Activated T-helper 1 cell treated with anti-CD3 and anti-CD28 coated beads, Interleukin-12 subunit alpha, Interleukin-12 subunit beta, Interleukin-2, Interleukin-4 antibody, amounts not matched to agents 30 ng/mL and 10 ng/mL and 1 ng/mL, durations not matched to agents 14 hours and 24 hours and 36 hours (primary cell): Measurements from ENCODE around the gene KRTAP19-8. TPM values are rescaled to one million over a fixed set of nuclear protein-coding genes. Genes with fewer than 3 reads are reported as not detected.

Source experiments
- DNase-seq: peaks from one replicate; pipeline ENCODE4 v3.0.0; 2021; ENCODE audit warnings: low spot score
- H3K27ac Mint-ChIP-seq: one replicate; pipeline ENCODE4 v1.8.0; 2021; ENCODE audit warnings: mild to moderate bottlenecking, mixed read lengths
- H3K27me3 Mint-ChIP-seq: one replicate; pipeline ENCODE4 v1.8.0; 2022; ENCODE audit warnings: mild to moderate bottlenecking, moderate library complexity, mixed read lengths; ENCODE audit not compliant: insufficient read depth
- H3K36me3 Mint-ChIP-seq: one replicate; pipeline ENCODE4 v1.8.0; 2021; ENCODE audit warnings: low read depth, mixed read lengths
- H3K4me1 Mint-ChIP-seq: one replicate; pipeline ENCODE4 v1.8.0; 2021; ENCODE audit warnings: low read depth, mixed read lengths
- H3K4me3 Mint-ChIP-seq: one replicate; pipeline ENCODE4 v1.8.0; 2021; ENCODE audit warnings: mild to moderate bottlenecking, moderate library complexity, mixed read lengths
- H3K9me3 Mint-ChIP-seq: one replicate; pipeline ENCODE4 v1.8.0; 2021; ENCODE audit warnings: mixed read lengths
- intact Hi-C: fragments of 100-400 bp; cut with micrococcal nuclease; formaldehyde crosslinking; loops from one replicate; pipeline ENCODE4 v1.15.1; 2024
- total RNA-seq: library from RNA; stranded (reverse); gene quantifications from 2 replicates; pipeline ENCODE4 v1.2.3, GENCODE V29; 2022

The KRTAP19-8 gene
- total RNA-seq, 1 donor from 2014 or later, result not detected

DNA sequence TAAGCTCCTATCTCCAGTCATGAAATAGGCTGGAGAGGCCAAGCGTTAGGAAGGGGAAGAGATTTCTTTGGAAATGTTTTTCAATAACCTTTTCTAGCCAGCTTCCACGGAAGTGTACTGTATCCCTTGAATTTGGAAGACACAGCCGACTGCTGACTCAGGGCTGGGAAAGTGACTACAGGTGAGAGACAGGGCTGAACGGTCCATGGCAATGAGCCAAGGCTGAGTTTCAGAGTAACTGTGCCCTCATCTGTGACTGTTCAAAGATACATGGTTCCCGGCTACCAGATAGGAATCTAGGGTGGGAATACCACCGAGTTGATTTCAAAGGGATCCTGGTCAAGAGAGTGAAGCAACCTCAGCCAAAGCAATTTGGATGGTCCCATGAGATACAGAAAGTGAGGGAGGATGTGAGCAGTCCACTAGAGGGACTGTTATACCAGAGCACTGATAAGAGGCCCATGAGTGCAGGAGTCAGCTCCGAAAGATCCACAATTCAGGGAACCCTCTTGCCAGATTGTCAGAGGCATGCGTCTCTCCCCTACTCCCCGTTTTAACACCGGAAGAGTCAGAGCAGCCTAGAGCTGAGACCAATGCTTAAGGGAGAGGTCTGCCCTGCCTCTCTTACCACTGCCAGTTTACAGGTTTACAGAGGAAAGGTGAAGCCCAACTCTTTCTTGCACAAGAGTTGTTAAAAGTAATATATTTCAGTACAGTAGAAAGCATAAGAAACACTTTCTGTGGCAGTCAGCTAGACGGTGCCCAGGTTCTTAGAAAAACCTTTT, 3.2 kb upstream of the KRTAP19-8 start:
- peaks cover 11% of the 10 kb centered on the region for H3K27me3 Mint-ChIP-seq
- H3K27ac Mint-ChIP-seq, result no peak overlapping the region
- intact Hi-C loops, result no loop called here

DNA sequence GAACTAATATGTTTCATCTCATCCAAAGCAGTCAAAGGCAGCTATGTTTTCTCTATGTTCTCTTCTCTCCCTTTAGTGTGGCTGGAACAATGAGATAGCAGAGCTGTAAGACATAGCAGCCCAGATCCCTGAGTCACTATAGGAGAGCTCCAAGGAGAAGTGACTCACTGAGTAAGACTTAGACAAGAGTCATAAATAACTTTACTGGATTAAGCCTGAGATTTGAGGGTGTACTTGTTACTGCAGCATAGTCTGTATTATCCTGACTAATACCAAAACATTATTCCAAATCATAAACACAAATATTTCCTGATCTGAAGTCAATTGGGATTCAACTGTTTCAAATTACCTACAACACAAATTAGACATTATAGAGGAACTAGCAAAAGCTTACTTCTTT, 3.9 kb downstream of the KRTAP19-8 start:
- intact Hi-C loops, result no loop called here
- Mint-ChIP-seq H3K36me3 (no peaks in the 10 kb centered on the region), H3K4me3 (no peak overlapping the region), H3K9me3 (no peaks in the 10 kb centered on the region), H3K27me3 (peaks cover 15% of the 10 kb centered on the region), H3K4me1 (no peaks in the 10 kb centered on the region), H3K27ac (no peak overlapping the region)
- no peak for DNase-seq

More for the DNA sequence above, 3.2 kb upstream of the KRTAP19-8 start:
- H3K9me3 Mint-ChIP-seq, result no peaks in the 10 kb centered on the region
- H3K4me1 Mint-ChIP-seq, result no peaks in the 10 kb centered on the region
- H3K36me3 Mint-ChIP-seq, result no peaks in the 10 kb centered on the region
- H3K4me3 Mint-ChIP-seq, result no peak overlapping the region
- DNase-seq, result no peak

DNA sequence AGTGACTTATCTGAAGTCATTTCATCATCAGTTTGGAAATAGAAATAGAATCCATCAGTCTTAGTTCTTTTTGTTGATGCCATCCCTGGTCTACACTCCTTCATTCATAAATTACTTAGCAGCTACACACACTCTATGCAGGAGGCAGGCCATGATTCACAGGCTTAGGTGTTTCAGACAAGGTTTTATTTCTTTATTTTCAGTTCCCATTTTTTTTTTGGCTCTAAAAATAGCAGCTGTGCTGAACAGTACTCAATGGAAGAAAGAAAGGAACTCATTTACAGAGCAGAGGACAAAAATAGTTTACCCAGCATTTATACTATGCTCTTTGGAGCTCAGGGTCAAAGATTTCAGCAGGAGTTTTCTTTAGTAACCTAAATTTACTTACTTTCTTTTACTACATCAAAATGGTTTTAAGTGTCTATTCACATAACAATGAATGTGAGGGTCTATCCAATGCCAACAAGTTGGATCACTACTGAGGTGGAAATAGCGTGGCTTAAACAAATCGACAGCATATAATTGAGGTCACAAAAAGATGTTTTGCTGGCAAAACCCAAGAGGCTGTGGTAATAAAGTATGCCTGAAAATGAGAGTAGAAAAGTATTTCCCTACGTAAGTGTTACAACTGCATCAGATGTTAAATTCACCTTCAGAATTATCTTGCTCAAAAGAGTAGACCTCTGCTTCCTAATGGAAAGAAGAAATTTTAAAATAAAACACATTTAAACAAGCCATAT, 7.7 kb downstream of the KRTAP19-8 start:
- Mint-ChIP-seq H3K4me1 (no peaks in the 10 kb centered on the region), H3K27me3 (peaks cover 7% of the 10 kb centered on the region), H3K9me3 (no peaks in the 10 kb centered on the region), H3K36me3 (no peaks in the 10 kb centered on the region), H3K27ac (no peak overlapping the region), H3K4me3 (no peak overlapping the region)
- intact Hi-C loops, result no loop called here
- no peak for DNase-seq

DNA sequence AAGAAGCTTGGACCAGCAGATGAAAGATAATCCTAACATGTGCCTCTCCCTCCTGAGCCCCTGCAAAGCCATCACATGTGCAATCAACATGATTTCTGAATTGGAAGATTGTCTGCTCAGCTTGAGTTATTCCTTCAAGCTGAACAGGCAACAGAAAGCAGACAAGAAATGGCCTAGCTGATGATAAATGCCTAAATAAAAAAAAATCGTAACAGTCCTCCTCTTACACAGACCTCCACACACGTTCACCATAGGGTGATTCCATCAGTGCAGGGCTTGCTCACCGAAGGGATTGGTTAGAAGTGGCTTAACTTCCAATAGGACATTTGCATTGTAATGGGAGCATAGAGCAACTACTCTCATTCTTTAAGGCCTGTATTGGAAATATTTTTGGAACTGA, 14.6 kb downstream of the KRTAP19-8 start:
- no peaks in the 10 kb centered on the region for H3K9me3 Mint-ChIP-seq
- H3K27ac Mint-ChIP-seq, result no peak overlapping the region
- intact Hi-C loops, result no loop called here
- no peak for DNase-seq
- H3K27me3 Mint-ChIP-seq, result peaks cover 24% of the 10 kb centered on the region
- H3K36me3 Mint-ChIP-seq, result no peaks in the 10 kb centered on the region
- H3K4me3 Mint-ChIP-seq, result no peak overlapping the region
- H3K4me1 Mint-ChIP-seq, result no peaks in the 10 kb centered on the region

DNA sequence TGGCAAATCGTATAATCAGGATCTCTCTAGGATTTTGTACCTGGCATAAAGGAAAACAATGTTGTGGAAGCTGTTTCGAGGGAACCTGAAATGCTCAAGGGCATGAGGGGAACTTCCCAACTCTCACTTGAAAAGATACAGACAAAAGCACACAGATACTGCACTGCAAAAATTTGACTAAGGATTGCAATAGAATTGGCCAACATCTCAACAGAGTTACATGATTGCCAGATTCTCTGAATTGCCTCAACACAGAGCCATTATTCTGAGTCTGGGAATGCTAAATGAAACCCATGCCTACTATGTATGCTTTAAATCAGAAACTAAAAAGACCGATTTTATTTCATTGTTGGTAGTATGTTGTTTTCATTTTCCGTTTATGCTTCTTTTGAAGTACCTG, 16.0 kb downstream of the KRTAP19-8 start:
- no peak overlapping the region for H3K4me3 Mint-ChIP-seq
- no peaks in the 10 kb centered on the region for H3K4me1 Mint-ChIP-seq
- intact Hi-C loops, result no loop called here
- DNase-seq, result no peak
- peaks cover 24% of the 10 kb centered on the region for H3K27me3 Mint-ChIP-seq
- no peak overlapping the region for H3K27ac Mint-ChIP-seq
- no peaks in the 10 kb centered on the region for H3K36me3 Mint-ChIP-seq
- H3K9me3 Mint-ChIP-seq, result no peaks in the 10 kb centered on the region

DNA sequence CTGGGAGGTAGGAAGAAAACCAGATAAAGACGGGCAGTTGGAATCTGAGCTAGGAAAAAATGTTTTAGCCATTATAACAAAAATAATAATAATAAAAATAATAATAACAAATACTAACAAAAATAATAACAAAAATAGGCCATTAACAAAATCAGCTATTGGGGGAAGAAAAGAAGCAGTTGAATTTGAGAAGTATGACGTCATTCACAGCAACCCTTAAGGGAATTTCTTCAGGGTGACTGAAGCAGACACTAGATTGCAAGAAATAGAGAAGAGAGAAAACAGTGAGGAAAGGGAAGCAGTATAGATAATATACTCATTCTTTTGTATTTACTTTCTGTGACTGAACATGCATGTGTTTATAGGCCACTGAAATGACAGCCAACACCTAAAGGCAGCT, 20.0 kb downstream of the KRTAP19-8 start:
- Mint-ChIP-seq H3K27ac (no peak overlapping the region), H3K4me1 (peaks cover 4% of the 10 kb centered on the region), H3K36me3 (no peaks in the 10 kb centered on the region), H3K27me3 (peaks cover 12% of the 10 kb centered on the region), H3K4me3 (no peak overlapping the region), H3K9me3 (no peaks in the 10 kb centered on the region)
- no peak for DNase-seq
- intact Hi-C loops, result no loop called here

DNA sequence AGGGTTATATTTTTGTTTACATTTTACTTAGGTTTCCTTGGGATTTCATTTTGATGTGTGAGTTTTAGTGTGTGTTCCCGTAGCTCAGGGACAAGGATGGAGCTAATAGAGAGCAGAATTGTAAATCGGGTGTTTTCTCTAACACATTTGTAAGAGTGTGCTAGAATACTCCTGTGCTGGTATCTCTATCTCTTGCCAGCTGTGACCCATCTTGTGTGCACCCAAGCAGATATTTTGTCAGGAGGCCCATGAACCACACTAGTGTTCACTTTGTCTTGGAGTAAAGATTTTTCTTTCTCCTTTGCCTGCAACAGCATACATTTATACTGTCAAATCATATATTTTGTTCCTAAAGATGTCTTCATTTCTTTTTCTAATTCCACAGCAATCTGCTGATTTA, 23.4 kb downstream of the KRTAP19-8 start:
- Mint-ChIP-seq H3K27ac (no peak overlapping the region), H3K4me3 (no peak overlapping the region), H3K4me1 (peaks cover 35% of the 10 kb centered on the region), H3K36me3 (no peaks in the 10 kb centered on the region), H3K27me3 (peaks cover 2% of the 10 kb centered on the region), H3K9me3 (no peaks in the 10 kb centered on the region)
- no peak for DNase-seq
- intact Hi-C loops, result no loop called here

DNA sequence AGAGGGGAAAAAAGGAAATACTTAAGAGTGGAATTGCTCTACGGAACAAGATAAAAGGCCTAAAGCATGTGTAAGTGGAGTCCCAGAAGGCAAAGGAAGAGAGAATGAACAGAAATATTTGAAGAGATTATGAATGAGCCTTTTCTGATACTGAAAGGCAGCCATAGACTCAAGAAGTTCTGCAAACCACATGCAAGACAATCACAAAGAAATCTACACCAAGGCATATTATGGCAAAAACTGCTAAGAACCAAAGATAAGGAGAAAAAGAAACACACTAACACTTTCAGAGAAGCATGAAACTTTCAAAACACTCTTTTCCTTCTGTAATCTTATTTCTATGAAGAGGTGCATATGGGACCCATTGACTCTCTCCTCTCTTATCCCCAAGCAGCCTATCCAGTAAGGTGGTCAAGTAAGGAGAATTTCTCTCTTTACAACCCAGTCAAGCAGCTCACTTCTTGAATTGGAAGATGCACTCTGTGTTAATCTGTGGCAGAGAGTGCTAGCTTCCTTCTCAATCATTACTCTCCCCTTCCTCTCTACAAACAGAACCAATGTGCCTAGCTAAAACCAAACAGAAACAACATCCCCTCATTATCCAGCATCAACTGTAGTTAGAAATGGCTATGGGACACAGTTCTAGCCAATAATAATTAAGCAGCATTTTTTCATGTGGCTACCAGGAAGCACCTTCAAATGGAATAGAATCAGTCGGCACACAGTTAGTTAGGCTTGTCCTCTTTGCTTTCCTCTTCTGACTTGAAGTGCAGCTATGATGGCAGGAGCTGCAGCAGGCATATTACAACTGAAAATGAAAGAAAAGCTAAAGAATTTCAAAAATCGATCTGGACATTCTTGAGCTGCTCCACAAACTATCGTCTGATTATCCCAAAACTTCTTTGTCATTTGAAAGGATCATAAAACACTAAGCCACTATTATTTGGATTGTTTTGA, 25.9 kb downstream of the KRTAP19-8 start:
- Mint-ChIP-seq H3K4me3 (peak overlapping the region; percentile 53), H3K27ac (peak overlapping the region; percentile 70), H3K27me3 (peaks cover 8% of the 10 kb centered on the region), H3K4me1 (peaks cover 35% of the 10 kb centered on the region), H3K36me3 (no peaks in the 10 kb centered on the region), H3K9me3 (no peaks in the 10 kb centered on the region)
- intact Hi-C loops, result no loop called here
- DNase-seq, result no peak

DNA sequence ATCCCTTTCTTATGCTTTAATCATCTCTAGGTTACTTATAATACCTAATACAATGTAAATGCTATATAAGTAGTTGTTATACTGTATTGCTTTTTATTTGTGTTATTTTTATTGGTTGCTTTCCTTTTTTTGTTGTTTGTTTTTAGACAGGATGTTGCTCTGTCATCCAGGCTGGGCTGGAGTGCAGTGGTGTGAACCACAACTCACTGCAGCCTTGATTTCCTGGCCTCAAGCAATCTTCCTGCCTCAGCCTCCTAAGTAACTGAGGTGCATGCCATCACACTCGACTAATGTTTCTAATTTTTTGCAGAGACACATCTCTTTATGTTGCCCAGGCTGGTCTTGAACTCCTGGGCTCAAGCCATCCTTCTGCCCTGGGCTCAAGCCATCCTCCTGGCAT, 26.9 kb downstream of the KRTAP19-8 start:
- H3K4me1 Mint-ChIP-seq, result peaks cover 35% of the 10 kb centered on the region
- peak overlapping the region; percentile 26 for H3K27ac Mint-ChIP-seq
- peak; percentile 32 for DNase-seq
- intact Hi-C loops, result no loop called here
- peak overlapping the region; percentile 30 for H3K4me3 Mint-ChIP-seq
- H3K36me3 Mint-ChIP-seq, result peaks cover 1% of the 10 kb centered on the region
- H3K27me3 Mint-ChIP-seq, result peaks cover 11% of the 10 kb centered on the region
- H3K9me3 Mint-ChIP-seq, result no peaks in the 10 kb centered on the region

DNA sequence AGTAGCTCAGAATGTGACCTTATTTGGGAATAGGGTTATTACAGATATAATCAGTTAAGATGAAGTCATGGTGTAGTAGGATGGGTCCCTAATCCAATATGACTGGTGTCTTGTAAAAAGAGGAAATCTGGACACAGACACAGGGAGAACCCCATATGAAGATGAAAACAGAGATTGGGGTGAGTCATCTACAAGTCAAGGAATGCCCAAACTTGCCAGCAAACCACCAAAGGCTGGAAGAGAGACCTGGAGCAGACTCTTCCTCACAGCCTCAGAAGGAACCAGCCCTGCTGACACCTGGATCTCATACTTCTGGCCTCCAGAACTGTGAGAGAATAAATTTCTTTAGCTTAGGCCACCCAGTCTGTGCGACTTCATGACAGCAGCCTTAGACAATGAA, 29.9 kb downstream of the KRTAP19-8 start:
- no peak for DNase-seq
- no peak overlapping the region for H3K27ac Mint-ChIP-seq
- peaks cover 32% of the 10 kb centered on the region for H3K4me1 Mint-ChIP-seq
- intact Hi-C loops, result no loop called here
- H3K4me3 Mint-ChIP-seq, result no peak overlapping the region
- H3K9me3 Mint-ChIP-seq, result no peaks in the 10 kb centered on the region
- peaks cover 1% of the 10 kb centered on the region for H3K36me3 Mint-ChIP-seq
- H3K27me3 Mint-ChIP-seq, result peaks cover 19% of the 10 kb centered on the region

DNA sequence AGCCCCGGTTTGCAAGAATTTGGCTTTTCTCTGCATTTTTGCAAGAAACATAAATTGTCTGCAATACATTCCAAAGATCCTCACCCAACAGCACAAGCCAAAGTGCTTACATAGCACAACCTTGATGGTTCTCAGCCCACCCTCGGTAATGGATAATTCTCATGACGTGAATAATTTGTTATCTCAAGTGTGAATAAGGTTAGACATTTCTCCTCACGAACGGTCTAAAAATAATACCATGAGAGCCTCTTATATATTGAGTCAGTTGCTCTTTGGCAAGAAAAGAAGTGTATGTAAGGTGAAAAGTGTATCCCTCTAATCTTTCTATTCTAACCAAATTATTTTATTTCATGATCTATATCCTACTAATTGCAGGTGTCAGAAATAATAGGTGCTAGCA, 33.3 kb downstream of the KRTAP19-8 start:
- peaks cover 29% of the 10 kb centered on the region for H3K27me3 Mint-ChIP-seq
- peaks cover under 1% of the 10 kb centered on the region for H3K4me1 Mint-ChIP-seq
- no peak for DNase-seq
- intact Hi-C loops, result no loop called here
- H3K36me3 Mint-ChIP-seq, result peaks cover 1% of the 10 kb centered on the region
- no peak overlapping the region for H3K27ac Mint-ChIP-seq
- no peaks in the 10 kb centered on the region for H3K9me3 Mint-ChIP-seq
- no peak overlapping the region for H3K4me3 Mint-ChIP-seq

DNA sequence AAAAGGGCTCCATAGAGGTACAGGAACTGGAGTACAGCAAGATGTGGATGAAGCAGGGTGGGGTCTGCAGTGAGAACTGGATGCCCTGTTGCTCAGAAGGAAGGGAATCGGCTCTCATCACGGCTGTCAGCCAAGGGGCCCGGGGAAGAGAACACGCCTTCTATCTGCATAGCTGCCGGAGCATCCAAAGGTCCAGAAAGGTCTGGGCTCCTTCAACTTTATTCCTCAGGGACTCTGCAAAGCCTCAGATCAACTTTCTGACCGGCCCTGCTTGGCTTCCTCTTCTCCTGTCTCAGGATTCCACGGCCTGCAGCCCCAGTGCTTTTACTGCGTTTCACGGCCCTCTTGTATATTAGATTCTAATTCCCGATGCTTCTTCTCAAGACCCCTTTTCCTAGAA, 34.8 kb downstream of the KRTAP19-8 start:
- intact Hi-C loops, result no loop called here
- DNase-seq, result no peak
- H3K27ac Mint-ChIP-seq, result no peak overlapping the region
- no peak overlapping the region for H3K4me3 Mint-ChIP-seq
- no peaks in the 10 kb centered on the region for H3K9me3 Mint-ChIP-seq
- H3K36me3 Mint-ChIP-seq, result peaks cover 1% of the 10 kb centered on the region
- H3K27me3 Mint-ChIP-seq, result peaks cover 29% of the 10 kb centered on the region
- no peaks in the 10 kb centered on the region for H3K4me1 Mint-ChIP-seq
